IPS-18c (cell line): ENCODE measurements around the gene RNF149.

Experiments used
- H3K4me3 ChIP-seq: 2 replicates; pipeline ENCODE4 v1.7.0; 2013; ENCODE audit warnings: low read depth, mild to moderate bottlenecking, low read length, moderate library complexity; ENCODE audit not compliant: insufficient read depth
- H3K9me3 ChIP-seq: one replicate; pipeline ENCODE4 v1.6.1; 2013; ENCODE audit warnings: mild to moderate bottlenecking, low read length, moderate library complexity; ENCODE audit not compliant: control insufficient read depth, insufficient read depth

Gene RNF149

DNA sequence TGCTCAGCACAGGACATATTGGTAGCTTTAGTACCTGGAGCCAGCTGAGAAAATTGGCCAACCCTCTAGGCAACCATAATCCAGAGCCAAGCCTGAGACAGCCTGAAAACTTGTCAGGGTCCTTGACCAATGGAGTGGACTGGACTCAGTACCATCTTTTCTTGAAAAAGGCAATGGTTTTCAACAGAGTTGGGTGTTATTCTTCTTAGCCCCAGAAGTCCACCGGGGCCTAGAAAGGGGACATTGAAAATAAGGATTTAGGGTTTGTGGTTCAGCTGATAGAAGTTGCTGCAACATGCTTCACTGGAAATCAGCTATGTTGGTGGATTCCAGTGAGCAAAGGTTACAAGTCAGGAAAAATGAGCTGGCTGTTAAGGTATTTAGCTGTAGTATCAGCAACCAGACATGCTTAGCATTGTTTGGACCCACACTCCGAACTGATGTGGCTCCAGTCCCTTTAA, 77.9 kb downstream of the RNF149 start:
- no peaks in the 10 kb centered on the region for H3K9me3 ChIP-seq
- H3K4me3 ChIP-seq: no peak overlapping the region
